ENCODE measurements around the gene UBE3A. TPM values are rescaled to one million over a fixed set of nuclear protein-coding genes. Genes with fewer than 3 reads are reported as not detected.

The UBE3A gene
- total and polyA plus RNA-seq, 2 experiments from 2014 or later = 85.5 to 96.7 TPM

DNA sequence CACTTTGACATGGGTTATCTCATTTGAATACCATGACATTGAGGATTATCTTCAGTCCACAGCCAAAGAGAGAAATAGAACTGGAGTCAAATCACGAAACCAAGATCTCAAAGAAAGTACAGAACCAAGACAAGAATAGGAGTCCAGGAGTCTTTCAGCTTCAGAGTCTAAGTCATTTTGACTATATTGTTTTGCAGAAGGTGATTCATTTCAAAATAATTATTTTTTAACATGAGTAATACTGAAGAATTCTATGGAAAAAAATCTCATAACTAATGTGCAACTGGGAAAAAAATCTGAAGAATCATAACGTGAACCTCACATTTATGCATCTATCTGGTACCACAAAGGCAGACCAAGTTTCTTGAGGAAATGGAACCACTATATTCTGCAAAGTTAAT lies 60.3 kb downstream of the UBE3A start:
- Histone ChIP-seq H3K27ac (no peak overlapping the region), H3K36me3 (replicated peaks; ENCODE audit: insufficient read depth, low read depth) (peaks cover 4% of the 10 kb centered on the region), H3K9me3 (ENCODE audit: low read depth) (peaks cover 4% of the 10 kb centered on the region), H3K4me1 (ENCODE audit: insufficient read depth) (no peaks in the 10 kb centered on the region), H3K9me2 (replicated peaks; ENCODE audit: insufficient read depth) (no peaks in the 10 kb centered on the region), H3K4me2 (no peak overlapping the region), H3K27me3 (no peaks in the 10 kb centered on the region), H4K20me1 (ENCODE audit: insufficient read depth, poor library complexity, severe bottlenecking) (peaks cover 24% of the 10 kb centered on the region), H2AFZ (no peak overlapping the region), H3K4me3 (no peak overlapping the region), H3K79me2 (peaks cover 97% of the 10 kb centered on the region)
- 91% methylated on average over 2 of the region's 2 CpGs for WGBS (ENCODE audit: low lambda C conversion rate, missing lambda C conversion rate)
- no peak for DNase-seq (ENCODE audit: low spot score)
- TF ChIP-seq EZH2 (IDR thresholded peaks at IDR 0.05; ENCODE audit: borderline replicate concordance) = no peak

- Histone ChIP-seq H3K79me2 (peaks cover 79% of the 10 kb centered on the region), H3K4me2 (no peak overlapping the region), H3K4me3 (no peak overlapping the region), H3K27me3 (no peaks in the 10 kb centered on the region), H4K20me1 (ENCODE audit: insufficient read depth, poor library complexity, severe bottlenecking) (peaks cover 16% of the 10 kb centered on the region), H3K27ac (no peak overlapping the region), H3K9me3 (ENCODE audit: low read depth) (no peaks in the 10 kb centered on the region), H3K4me1 (ENCODE audit: insufficient read depth) (no peaks in the 10 kb centered on the region), H3K36me3 (replicated peaks; ENCODE audit: insufficient read depth, low read depth) (no peaks in the 10 kb centered on the region), H2AFZ (no peak overlapping the region), H3K9me2 (replicated peaks; ENCODE audit: insufficient read depth) (no peaks in the 10 kb centered on the region)
- 86% methylated on average over 5 of the region's 5 CpGs for WGBS (ENCODE audit: low lambda C conversion rate, missing lambda C conversion rate)
- TF ChIP-seq EZH2 (IDR thresholded peaks at IDR 0.05; ENCODE audit: borderline replicate concordance) (no peak), EZH2phosphoT487 (IDR thresholded peaks at IDR 0.05; ENCODE audit: low read depth, severe bottlenecking, unreplicated experiment) (no peak)
- TF ChIP-seq, protein P1, sequence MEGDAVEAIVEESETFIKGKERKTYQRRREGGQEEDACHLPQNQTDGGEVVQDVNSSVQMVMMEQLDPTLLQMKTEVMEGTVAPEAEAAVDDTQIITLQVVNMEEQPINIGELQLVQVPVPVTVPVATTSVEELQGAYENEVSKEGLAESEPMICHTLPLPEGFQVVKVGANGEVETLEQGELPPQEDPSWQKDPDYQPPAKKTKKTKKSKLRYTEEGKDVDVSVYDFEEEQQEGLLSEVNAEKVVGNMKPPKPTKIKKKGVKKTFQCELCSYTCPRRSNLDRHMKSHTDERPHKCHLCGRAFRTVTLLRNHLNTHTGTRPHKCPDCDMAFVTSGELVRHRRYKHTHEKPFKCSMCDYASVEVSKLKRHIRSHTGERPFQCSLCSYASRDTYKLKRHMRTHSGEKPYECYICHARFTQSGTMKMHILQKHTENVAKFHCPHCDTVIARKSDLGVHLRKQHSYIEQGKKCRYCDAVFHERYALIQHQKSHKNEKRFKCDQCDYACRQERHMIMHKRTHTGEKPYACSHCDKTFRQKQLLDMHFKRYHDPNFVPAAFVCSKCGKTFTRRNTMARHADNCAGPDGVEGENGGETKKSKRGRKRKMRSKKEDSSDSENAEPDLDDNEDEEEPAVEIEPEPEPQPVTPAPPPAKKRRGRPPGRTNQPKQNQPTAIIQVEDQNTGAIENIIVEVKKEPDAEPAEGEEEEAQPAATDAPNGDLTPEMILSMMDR (IDR thresholded peaks at IDR 0.05; ENCODE audit: poor library complexity) = no peak
- DNase-seq (ENCODE audit: low spot score) = no peak
Observed at GRCh38 chr15:25375557-25375956, 63.3 kb downstream of the UBE3A start.

DNA sequence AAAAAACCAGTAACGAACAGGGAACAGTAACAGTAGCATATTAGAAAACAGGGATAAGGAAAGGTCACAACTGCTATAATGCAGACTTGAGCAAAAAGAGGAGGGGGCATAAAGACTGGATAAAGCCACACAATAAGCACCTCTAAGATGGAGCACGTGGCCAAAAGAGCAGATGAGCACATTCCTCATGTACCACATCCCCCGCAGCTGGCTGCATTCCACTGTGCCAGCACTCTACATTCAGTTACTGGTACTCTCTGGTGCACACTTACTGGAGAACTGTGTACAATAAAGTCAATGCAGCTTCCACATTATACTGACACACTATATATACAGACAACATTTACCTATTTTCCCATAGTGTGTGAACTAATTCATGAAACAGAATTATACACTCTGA lies 64.7 kb downstream of the UBE3A start:
- Histone ChIP-seq H3K9me3 (ENCODE audit: low read depth) (no peaks in the 10 kb centered on the region), H3K79me2 (peaks cover 78% of the 10 kb centered on the region), H4K20me1 (ENCODE audit: insufficient read depth, poor library complexity, severe bottlenecking) (peaks cover 18% of the 10 kb centered on the region), H3K4me2 (no peak overlapping the region), H3K4me1 (ENCODE audit: insufficient read depth) (no peaks in the 10 kb centered on the region), H3K36me3 (replicated peaks; ENCODE audit: insufficient read depth, low read depth) (no peaks in the 10 kb centered on the region), H3K4me3 (no peak overlapping the region), H3K27ac (no peak overlapping the region), H3K9me2 (replicated peaks; ENCODE audit: insufficient read depth) (no peaks in the 10 kb centered on the region), H2AFZ (no peak overlapping the region), H3K27me3 (no peaks in the 10 kb centered on the region)
- no peak for DNase-seq (ENCODE audit: low spot score)
- 90% methylated on average over 3 of the region's 3 CpGs for WGBS (ENCODE audit: low lambda C conversion rate, missing lambda C conversion rate)
- TF ChIP-seq EZH2 (IDR thresholded peaks at IDR 0.05; ENCODE audit: borderline replicate concordance) (no peak), EZH2phosphoT487 (IDR thresholded peaks at IDR 0.05; ENCODE audit: low read depth, severe bottlenecking, unreplicated experiment) (no peak)
- TF ChIP-seq, protein P1 (IDR thresholded peaks at IDR 0.05; ENCODE audit: poor library complexity) = no peak

- Histone ChIP-seq H3K4me1 (ENCODE audit: insufficient read depth) (no peaks in the 10 kb centered on the region), H3K27ac (no peak overlapping the region), H3K36me3 (replicated peaks; ENCODE audit: insufficient read depth, low read depth) (no peaks in the 10 kb centered on the region), H3K4me2 (no peak overlapping the region), H4K20me1 (ENCODE audit: insufficient read depth, poor library complexity, severe bottlenecking) (peaks cover 13% of the 10 kb centered on the region), H3K27me3 (no peaks in the 10 kb centered on the region), H2AFZ (no peak overlapping the region), H3K4me3 (no peak overlapping the region), H3K9me3 (ENCODE audit: low read depth) (no peaks in the 10 kb centered on the region), H3K79me2 (peaks cover 78% of the 10 kb centered on the region), H3K9me2 (replicated peaks; ENCODE audit: insufficient read depth) (no peaks in the 10 kb centered on the region)
- TF ChIP-seq, protein P1 (IDR thresholded peaks at IDR 0.05; ENCODE audit: poor library complexity) = no peak
- TF ChIP-seq EZH2 (IDR thresholded peaks at IDR 0.05; ENCODE audit: borderline replicate concordance) (no peak), EZH2phosphoT487 (IDR thresholded peaks at IDR 0.05; ENCODE audit: low read depth, severe bottlenecking, unreplicated experiment) (no peak)
- WGBS (ENCODE audit: low lambda C conversion rate, missing lambda C conversion rate) = 100% methylated on average over 1 of the region's 1 CpG
- no peak for DNase-seq (ENCODE audit: low spot score)
Observed at GRCh38 chr15:25372298-25372697, 66.5 kb downstream of the UBE3A start.
